Activated CD4-positive, alpha-beta T cell treated with anti-CD3 and anti-CD28 coated beads, Interleukin-2, amount 10 ng/mL, durations not matched to agents 7 days and 5 days (primary cell): ENCODE data around the gene OGDH. TPM values are rescaled to one million over a fixed set of nuclear protein-coding genes. Genes with fewer than 3 reads are reported as not detected.

ENCODE experiments used
- CTCF ChIA-PET: fragments of 350-600 bp; sonication (Branson Sonifier 250); formaldehyde crosslinking; loops from one replicate; lab custom pipeline; 2021; ENCODE audit warnings: antibody characterized with exemption; lab: Charles Lee
- POLR2A ChIA-PET: fragments of 350-600 bp; sonication (Branson Sonifier 250); formaldehyde crosslinking; loops from one replicate; lab custom pipeline; 2021; ENCODE audit warnings: antibody characterized with exemption; lab: Charles Lee
- DNase-seq: peaks from one replicate; pipeline ENCODE4 v3.0.0-alpha.2; 2020
- H3K27ac Mint-ChIP-seq: one replicate; pipeline ENCODE4 v1.8.0; 2021; ENCODE audit warnings: mild to moderate bottlenecking, moderate library complexity, mixed read lengths
- H3K27me3 Mint-ChIP-seq: one replicate; pipeline ENCODE4 v1.8.0; 2021; ENCODE audit warnings: mixed read lengths
- H3K36me3 Mint-ChIP-seq: one replicate; pipeline ENCODE4 v1.8.0; 2021; ENCODE audit warnings: low read depth, mixed read lengths
- H3K4me1 Mint-ChIP-seq: one replicate; pipeline ENCODE4 v1.8.0; 2021; ENCODE audit warnings: mixed read lengths
- H3K4me3 Mint-ChIP-seq: one replicate; pipeline ENCODE4 v1.8.0; 2021; ENCODE audit warnings: mild to moderate bottlenecking, moderate library complexity, mixed read lengths
- H3K9me3 Mint-ChIP-seq: one replicate; pipeline ENCODE4 v1.8.0; 2021; ENCODE audit warnings: mixed read lengths
- total RNA-seq, 2 experiments: library from RNA; stranded (reverse); gene quantifications; one replicate each; pipeline ENCODE4 v1.2.3, GENCODE V29; 2021

The OGDH gene
- total RNA-seq, 2 experiments from 2014 or later, result 114 to 121 TPM

GRCh38 chr7:44733708-44734481 is 127.5 kb downstream of the OGDH start:
- ChIA-PET POLR2A (no interaction called here), CTCF (no interaction called here)
- H3K36me3 Mint-ChIP-seq, result no peaks in the 10 kb centered on the region
- no peak overlapping the region for H3K4me3 Mint-ChIP-seq
- no peaks in the 10 kb centered on the region for H3K9me3 Mint-ChIP-seq
- H3K27ac Mint-ChIP-seq, result peak overlapping the region; percentile 46
- DNase-seq, result no peak
- peaks cover 2% of the 10 kb centered on the region for H3K27me3 Mint-ChIP-seq
- H3K4me1 Mint-ChIP-seq, result peaks cover 10% of the 10 kb centered on the region

DNA sequence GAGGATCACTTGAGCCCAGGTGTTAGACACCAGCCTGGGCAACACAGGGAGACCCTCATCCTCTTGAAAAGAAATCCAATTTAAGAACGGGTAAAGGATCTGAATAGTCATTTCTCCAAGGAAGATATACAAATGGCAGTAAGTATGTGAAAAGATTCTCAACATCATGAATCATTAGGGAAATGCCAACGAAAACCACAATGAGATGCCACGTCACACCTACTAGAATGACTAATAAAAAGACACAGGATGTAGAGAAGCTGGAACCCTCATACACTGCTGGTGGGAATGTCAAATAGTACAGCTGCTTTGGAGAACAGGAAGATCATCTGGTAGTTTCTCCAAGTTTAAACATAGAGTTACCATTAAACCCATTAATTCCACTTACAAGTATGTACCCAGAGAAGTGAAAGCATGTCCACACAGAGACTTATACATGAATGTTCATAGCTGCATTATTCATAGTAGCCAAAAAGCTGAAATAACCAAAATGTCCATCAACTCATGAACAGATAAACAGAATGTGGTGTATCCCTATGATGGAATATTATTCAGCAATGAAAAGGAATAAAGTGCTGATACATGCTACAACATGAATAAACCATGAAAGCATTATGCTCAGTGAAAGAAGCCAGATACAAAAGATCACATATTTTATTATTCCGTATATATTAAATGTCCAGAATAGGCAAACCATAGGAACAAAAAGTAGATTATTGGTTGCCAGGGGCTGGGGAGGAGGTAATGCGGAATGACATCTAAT is 129.2 kb downstream of the OGDH start:
- POLR2A ChIA-PET, result no interaction called here
- Mint-ChIP-seq H3K9me3 (no peaks in the 10 kb centered on the region), H3K4me1 (peaks cover 10% of the 10 kb centered on the region), H3K4me3 (no peak overlapping the region), H3K27me3 (no peaks in the 10 kb centered on the region), H3K36me3 (no peaks in the 10 kb centered on the region), H3K27ac (peak overlapping the region; percentile 31)
- CTCF ChIA-PET, result interaction anchor here (0.5 to 1.3 kb wide), 5 partner anchors 14 to 201 kb away, joined by 3 to 5 read pairs (median 3); no protein-coding TSS in a partner anchor
- peak; percentile 47 for DNase-seq

DNA sequence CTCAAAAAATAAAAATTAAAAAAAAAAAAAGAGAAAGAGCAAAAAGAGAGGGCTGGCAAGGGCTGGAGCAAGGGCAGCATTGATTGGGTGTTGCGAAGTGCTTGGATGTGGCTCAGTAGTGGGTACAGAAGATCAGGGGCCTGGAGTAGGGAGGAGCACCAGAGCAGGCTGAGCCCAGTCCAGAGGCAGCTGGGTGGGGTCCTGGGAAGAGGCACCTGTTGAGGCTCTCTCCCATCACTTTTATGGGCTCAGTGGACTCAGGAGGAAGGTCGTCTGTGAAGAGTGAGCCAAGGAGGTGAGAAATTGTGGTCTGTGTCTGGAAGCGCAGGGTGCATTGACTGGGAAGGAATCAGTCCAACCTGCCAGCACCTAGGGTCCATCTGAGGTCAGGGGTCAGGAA is 130.5 kb downstream of the OGDH start:
- POLR2A ChIA-PET, result no interaction called here
- CTCF ChIA-PET, result interaction anchor here (0.6 kb wide), 1 partner anchor 99 kb away, joined by 3 read pairs; no protein-coding TSS in a partner anchor
- H3K36me3 Mint-ChIP-seq, result no peaks in the 10 kb centered on the region
- H3K9me3 Mint-ChIP-seq, result no peaks in the 10 kb centered on the region
- no peak overlapping the region for H3K27ac Mint-ChIP-seq
- H3K4me1 Mint-ChIP-seq, result peaks cover 10% of the 10 kb centered on the region
- DNase-seq, result no peak
- H3K27me3 Mint-ChIP-seq, result no peaks in the 10 kb centered on the region
- no peak overlapping the region for H3K4me3 Mint-ChIP-seq

DNA sequence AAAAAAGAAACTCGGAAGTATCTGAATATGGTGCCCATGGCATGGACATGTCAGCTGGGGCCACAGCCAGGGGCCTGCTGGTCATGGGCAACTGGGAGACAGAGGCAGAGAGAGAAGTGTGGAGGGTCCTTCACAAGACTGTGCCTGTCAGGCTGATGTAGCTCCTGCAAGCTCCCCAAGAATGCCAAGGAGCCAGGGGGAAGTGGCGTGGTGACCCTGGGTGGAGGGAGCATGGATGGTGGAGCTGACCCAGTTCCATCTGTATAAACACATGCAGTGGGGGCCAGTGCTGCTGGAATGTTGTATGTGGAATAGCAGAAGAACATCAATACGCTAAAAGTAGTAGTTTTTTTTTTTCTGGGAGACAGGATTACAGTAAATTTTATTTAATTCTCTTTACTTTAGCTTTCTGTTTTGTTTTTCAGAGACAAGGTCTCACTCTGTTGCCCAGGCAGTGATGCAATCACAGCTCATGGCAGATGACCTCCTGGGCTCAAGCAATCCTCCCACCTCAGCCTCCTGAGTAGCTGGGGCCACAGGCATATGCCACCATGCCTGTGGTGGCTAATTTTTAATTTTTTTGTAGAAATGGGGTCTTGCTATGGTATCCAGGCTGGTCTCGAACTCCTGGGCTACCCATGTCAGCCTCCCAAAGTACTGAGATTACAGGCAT is 131.8 kb downstream of the OGDH start:
- ChIA-PET CTCF (interaction anchor here (0.6 to 1.5 kb wide), 5 partner anchors 10 to 150 kb away, joined by 3 to 4 read pairs (median 3); no protein-coding TSS in a partner anchor), POLR2A (no interaction called here)
- H3K27ac Mint-ChIP-seq, result no peak overlapping the region

DNA sequence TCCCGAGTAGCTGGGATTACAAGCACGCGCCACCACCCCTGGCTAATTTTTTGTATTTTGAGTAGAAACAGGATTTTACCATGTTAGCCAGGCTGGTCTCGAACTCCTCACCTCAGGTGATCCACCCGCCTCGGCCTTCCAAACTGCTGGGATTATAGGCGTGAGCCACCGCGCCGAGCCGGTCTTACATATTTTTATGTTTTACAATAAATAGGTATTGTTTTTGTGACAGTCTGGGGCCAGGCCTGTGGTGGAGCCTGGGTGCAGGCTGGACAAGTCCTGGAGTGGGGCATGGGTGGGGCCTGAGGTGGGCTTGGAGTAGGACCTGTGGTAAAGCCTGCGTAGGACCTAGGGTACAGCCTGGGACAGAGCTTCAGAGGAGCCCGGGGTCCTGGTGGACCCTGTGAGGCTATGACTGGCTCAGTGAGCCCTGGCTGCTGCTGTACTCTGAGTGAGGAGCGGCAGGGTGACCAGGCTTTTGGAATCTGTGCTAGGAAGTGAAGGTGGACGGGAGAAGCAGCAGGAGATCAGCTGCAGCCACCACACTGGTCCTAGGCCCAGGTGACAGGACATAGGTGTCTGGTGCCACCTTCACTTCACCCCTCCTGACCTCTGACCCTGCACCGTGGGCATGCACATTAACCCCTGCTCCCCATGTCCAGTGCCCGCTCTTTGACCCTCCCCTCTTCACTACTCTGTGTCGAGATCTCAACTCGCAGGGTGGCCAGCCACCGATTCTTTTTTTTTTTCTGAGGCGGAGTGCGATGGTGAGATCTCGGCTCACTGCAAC is 132.6 kb downstream of the OGDH start:
- ChIA-PET POLR2A (no interaction called here), CTCF (interaction anchor here (0.9 to 1.5 kb wide), 4 partner anchors 9 to 151 kb away, joined by 3 to 4 read pairs (median 3); no protein-coding TSS in a partner anchor)
- peaks cover 20% of the 10 kb centered on the region for H3K4me1 Mint-ChIP-seq
- no peaks in the 10 kb centered on the region for H3K27me3 Mint-ChIP-seq
- H3K9me3 Mint-ChIP-seq, result no peaks in the 10 kb centered on the region
- H3K27ac Mint-ChIP-seq, result no peak overlapping the region
- no peak for DNase-seq
- H3K4me3 Mint-ChIP-seq, result no peak overlapping the region
- no peaks in the 10 kb centered on the region for H3K36me3 Mint-ChIP-seq

More for the DNA sequence above, 131.8 kb downstream of the OGDH start:
- Mint-ChIP-seq H3K9me3 (no peaks in the 10 kb centered on the region), H3K4me1 (peaks cover 17% of the 10 kb centered on the region), H3K36me3 (no peaks in the 10 kb centered on the region), H3K27me3 (no peaks in the 10 kb centered on the region), H3K4me3 (no peak overlapping the region)
- DNase-seq, result no peak

- H3K4me3 Mint-ChIP-seq, result no peak overlapping the region
- no peaks in the 10 kb centered on the region for H3K27me3 Mint-ChIP-seq
- POLR2A ChIA-PET, result no interaction called here
- no peak overlapping the region for H3K27ac Mint-ChIP-seq
- peaks cover 18% of the 10 kb centered on the region for H3K4me1 Mint-ChIP-seq
- CTCF ChIA-PET, result interaction anchor here (0.6 kb wide), 1 partner anchor 276 kb away, joined by 4 read pairs; no protein-coding TSS in a partner anchor
- no peaks in the 10 kb centered on the region for H3K9me3 Mint-ChIP-seq
- no peaks in the 10 kb centered on the region for H3K36me3 Mint-ChIP-seq
- DNase-seq, result no peak
Measured at GRCh38 chr7:44740055-44740454, 133.6 kb downstream of the OGDH start.

DNA sequence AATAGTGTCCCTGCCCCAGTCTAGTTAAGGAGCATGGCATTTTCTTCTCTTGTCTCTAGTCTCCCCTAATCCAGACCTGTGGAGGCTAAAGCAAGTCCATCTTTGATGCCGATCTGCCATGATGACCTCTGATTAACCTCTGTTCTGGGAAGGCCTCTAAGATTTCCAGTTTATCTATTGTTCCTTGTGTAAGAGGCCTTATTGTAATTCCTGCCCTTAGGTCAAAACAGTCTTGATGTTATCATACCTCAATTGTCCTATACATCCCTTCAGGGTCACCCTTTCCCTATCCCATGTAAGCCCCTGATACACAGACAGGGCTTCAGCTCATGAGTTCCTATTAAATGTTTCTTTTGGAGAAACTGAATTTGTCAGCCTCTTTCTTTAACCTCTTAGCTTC is 137.3 kb downstream of the OGDH start:
- CTCF ChIA-PET, result no interaction called here
- Mint-ChIP-seq H3K27ac (no peak overlapping the region), H3K4me1 (peaks cover 16% of the 10 kb centered on the region), H3K9me3 (no peaks in the 10 kb centered on the region), H3K4me3 (no peak overlapping the region), H3K27me3 (no peaks in the 10 kb centered on the region), H3K36me3 (no peaks in the 10 kb centered on the region)
- no peak for DNase-seq
- POLR2A ChIA-PET, result no interaction called here

DNA sequence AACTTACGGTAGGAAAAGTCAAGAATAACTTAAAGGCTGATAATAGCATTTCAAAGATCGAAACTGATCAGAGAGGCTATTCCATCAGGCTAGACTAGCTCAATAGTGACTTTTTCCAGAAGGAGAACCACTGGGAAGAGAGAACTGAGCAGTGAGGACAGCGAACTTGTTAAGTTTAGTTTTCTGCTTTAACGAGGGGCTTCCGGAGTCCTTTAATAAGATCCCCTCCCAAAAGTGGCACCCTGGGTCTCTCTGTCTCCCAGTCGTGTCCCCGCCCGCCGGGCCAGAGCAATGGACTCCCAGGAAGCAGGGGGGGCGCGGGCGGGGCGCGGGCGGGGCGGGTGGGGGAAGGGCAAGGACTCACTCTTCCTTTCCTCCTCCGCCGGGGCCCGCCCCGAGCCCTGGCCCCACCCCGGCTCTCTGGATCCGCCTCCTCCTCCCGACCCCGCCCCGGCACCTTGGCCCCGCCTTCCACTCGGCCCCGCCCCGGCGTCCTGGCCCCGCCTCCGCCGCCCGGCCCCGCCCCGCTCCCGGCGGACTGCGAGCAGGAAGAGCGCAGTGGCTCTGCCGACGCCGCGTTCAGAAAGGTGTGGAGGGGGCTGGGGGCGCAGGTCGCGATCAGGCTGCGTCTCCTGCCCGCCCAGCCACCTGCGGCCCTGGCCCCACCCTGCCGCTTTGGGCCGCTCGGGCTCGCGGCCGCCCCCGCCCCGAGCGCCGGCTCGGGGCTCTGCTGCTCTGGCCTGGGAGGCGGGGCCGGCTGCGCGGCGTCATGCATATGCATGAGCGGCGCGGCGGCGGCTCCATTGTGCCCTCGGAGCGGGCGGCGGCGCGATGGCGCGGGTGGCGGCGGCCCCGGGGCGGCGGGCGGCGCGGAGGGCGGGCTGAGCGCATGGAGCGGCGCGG is 141.9 kb downstream of the OGDH start, which contains the start of gene ZMIZ2:
TSS of gene ZMIZ2 (plus strand) at position 803 of the 903 bp plus-strand sequence. CDS start 7,403 bp downstream, outside the sequence.
- Mint-ChIP-seq H3K36me3 (peaks cover 16% of the 10 kb centered on the region), H3K4me3 (peak within 1 kb of the TSS; percentile 81), H3K27ac (peak within 1 kb of the TSS; percentile 79), H3K9me3 (no peaks in the 10 kb centered on the region), H3K27me3 (no peaks in the 10 kb centered on the region), H3K4me1 (peaks cover 35% of the 10 kb centered on the region)
- peak; percentile 91 for DNase-seq
- CTCF ChIA-PET, result interaction anchor here (0.9 to 1.7 kb wide), 2 partner anchors 10 to 160 kb away, joined by 4 to 5 read pairs; no protein-coding TSS in a partner anchor
- POLR2A ChIA-PET, result no interaction called here

DNA sequence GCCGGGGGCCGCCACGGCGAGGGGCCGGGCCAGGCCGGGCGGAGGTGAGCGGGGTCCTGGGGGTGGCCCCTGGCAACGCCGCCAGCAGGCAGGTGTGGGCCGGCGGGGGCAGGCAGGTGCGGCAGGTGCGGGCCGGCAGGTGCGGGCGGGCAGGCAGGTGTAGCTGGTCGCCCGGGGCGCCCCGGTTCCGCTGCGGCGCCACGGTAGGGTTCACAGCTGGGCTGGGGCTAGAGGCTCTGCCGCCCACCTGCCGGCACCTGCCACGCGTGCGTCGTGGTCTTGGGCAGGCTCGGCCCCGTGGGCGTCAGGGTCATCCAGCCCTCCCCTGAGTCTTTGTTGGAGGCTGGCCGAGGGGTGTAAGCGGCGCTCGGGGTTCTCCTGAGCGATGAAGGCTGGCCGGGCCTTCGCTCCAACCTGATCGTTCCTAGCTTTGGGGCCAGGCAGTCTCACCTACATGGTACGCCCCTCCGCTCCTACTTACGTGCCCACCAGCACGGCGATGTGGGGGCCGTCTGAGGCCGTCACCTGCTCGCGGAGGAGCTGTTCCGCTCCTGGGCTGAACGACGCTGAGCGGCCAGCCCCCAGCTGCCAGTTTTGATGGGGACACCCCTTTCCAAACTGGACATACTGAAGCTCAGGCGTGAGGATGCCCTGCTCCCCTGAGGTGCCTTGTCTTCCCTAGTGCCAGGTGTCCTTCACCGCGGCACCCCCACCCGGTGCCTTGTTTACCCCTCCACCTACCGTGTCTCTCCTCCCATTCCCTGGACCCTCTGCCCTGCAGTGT is 142.7 kb downstream of the OGDH start:
- no peak for DNase-seq
- Mint-ChIP-seq H3K9me3 (no peaks in the 10 kb centered on the region), H3K27ac (peak overlapping the region; percentile 79), H3K4me1 (peaks cover 38% of the 10 kb centered on the region), H3K4me3 (peak overlapping the region; percentile 81), H3K27me3 (no peaks in the 10 kb centered on the region), H3K36me3 (peaks cover 16% of the 10 kb centered on the region)
- CTCF ChIA-PET, result interaction anchor here (1.0 to 1.7 kb wide), 3 partner anchors 38 to 161 kb away, joined by 3 to 5 read pairs (median 3); no protein-coding TSS in a partner anchor
- POLR2A ChIA-PET, result interaction anchor here (0.5 to 1.4 kb wide), 2 partner anchors 98 to 143 kb away, joined by 3 to 5 read pairs; partner anchors contain the start of gene OGDH

DNA sequence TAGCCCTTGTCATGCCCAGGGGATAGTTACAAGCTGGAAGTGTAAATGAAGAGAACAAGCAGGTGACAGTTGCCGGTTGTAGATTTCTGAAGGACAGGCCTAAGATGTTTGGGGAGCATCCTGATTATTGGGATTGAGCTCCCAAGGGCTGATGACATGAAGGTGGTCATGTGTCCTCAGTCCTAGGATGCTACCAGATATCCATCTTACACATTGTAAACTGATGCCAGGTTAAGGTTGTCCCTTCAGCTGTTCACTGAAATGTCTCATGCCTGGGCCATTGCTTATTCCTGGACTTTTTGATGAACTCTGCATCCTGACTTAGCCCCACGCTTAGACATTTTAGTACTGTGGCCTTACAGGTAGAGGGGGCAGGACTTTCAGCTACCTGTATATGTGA is 143.6 kb downstream of the OGDH start:
- Mint-ChIP-seq H3K36me3 (peaks cover 16% of the 10 kb centered on the region), H3K9me3 (no peaks in the 10 kb centered on the region), H3K27me3 (no peaks in the 10 kb centered on the region), H3K4me1 (peaks cover 45% of the 10 kb centered on the region), H3K27ac (peak overlapping the region; percentile 81), H3K4me3 (peak overlapping the region; percentile 81)
- ChIA-PET CTCF (interaction anchor here (1.2 to 1.7 kb wide), 2 partner anchors 42 to 162 kb away, joined by 3 to 5 read pairs; no protein-coding TSS in a partner anchor), POLR2A (interaction anchor here (0.6 to 1.4 kb wide), 2 partner anchors 23 to 144 kb away, joined by 5 to 6 read pairs; partner anchors contain the start of gene OGDH)
- DNase-seq, result no peak
